GM12874 (cell line): ENCODE results near the gene PSMD7.

ENCODE experiments used
- CTCF ChIP-seq: IDR thresholded peaks from 2 replicates; pipeline ENCODE4 v1.5.1; 2011; ENCODE audit warnings: low read depth, mild to moderate bottlenecking, control low read depth, low read length, moderate library complexity; ENCODE audit not compliant: insufficient read depth

Gene PSMD7

DNA sequence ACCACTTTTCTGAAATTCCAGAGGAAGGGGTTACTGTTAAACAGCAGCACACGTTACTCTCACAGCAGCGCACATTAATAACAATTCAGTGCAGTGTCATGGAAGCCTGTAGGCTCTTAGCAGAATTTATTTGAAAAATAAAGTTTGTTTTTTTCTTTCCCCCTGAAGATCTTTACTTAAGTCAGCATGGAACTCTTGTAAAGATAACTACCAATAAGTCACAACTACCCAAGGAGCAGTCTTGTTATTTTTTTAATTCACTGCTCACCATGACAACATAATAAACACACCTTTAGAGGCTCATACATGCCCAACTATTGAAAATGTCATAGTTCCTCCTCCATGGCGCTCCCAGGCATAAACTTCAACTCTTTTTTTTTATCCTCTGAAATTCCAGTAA, 31.8 kb upstream of the PSMD7 start:
- no peak for TF ChIP-seq CTCF

GRCh38 chr16:74268372-74268782, 28.2 kb upstream of the PSMD7 start:
- TF ChIP-seq CTCF = no peak

- TF ChIP-seq CTCF = no peak
Observed at GRCh38 chr16:74271872-74272271, 24.7 kb upstream of the PSMD7 start.

DNA sequence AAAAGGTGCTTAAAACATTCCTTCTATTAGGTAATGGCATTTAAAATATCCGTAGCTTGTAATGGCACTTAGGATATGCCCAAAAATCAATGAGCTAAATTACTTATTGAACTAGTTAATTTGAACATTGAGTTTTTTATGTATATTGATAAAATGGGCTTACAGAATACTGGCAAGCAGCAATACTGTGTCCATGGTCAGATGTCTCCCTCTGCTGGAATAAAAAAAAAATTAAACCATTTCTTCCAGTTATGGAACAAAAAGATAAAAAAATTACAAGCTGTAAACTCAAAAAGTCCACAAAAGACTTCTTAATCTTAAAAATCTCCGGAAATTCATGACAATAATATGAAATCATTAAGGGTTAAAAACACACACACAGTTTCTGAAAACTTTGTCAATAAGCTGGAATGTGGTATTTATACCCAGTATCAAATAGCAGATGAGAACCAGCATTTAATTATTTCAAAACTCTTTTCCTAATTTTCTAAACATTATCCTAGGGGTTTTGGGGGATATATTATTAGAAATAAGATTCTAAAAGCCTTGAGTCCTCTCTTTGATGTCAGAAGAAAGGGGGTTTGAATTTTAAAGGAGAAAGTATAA, 21.5 kb upstream of the PSMD7 start:
- peak; percentile 9; the same call in 1 of the 2 replicates for TF ChIP-seq CTCF

DNA sequence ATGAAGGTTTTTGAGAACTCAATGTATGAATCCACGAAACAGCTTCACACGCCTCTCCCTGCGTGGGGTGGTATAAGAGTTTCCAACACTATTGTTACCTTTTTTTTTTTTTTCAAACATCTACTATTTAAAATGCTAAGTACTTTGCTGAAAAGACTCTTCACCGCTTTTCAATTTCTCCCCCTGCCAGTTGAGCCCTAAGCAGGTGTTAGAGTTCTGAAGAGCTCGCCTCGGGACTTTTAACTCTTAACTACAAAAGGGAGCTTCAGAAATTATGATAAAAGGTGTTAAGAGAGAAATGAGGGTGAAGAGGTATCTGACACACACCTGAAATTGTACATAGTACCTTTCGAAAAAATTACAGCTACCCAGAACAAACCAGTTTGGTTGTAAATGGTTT, 20.9 kb upstream of the PSMD7 start:
- no peak for TF ChIP-seq CTCF

DNA sequence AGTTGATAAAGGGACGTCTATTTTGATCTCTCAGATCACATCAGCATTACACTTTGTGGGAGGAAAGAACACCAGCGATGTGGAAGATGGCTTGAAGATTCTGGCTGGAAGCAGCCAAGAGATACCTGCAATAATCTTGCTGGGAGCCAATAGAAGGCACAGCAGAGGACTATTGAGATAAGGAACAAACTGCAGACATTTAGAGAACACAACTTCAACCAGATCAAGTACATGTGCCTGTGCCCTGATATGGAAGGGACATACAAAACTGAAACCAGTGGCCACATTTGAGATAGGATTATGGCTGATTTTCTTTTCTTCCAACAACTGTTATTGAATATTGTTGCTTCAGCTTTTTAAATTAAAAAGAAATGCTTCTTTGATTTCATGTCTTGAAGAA, 18.6 kb upstream of the PSMD7 start:
- TF ChIP-seq CTCF = no peak

GRCh38 chr16:74279266-74279665, 17.3 kb upstream of the PSMD7 start:
- TF ChIP-seq CTCF = no peak

DNA sequence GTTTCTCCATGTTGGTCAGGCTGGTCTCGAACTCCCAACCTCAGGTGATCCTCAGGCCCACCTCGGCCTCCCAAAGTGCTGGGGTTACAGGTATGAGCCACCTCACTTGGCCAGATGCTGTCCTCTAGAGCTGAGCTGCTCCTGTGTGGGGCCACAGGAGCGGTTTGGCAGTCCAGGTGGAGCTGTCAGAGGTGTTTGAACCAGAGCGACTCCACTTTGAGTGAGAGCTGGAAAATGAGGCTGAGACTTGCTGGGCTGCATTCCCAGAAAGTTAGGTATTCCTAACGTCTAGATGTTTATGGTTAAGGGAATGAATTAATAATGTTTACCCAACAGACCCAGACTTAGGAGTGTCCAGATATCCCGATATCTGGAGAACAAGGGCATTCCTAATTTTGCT, 16.8 kb upstream of the PSMD7 start:
- TF ChIP-seq CTCF = no peak
